A673 (cell line): ENCODE results near the gene OLFM4. TPM values are rescaled to one million over a fixed set of nuclear protein-coding genes. Genes with fewer than 3 reads are reported as not detected.

ENCODE experiments used
- BruUV-seq: library from RNA; stranded (reverse); fragments of 400-500 nt; replicated peaks from 2 replicates; lab custom pipeline; 2021; lab: Mats Ljungman, UMichigan
- CTCF ChIA-PET: fragments of 300-600 bp; sonication (Branson Sonifier 250); formaldehyde crosslinking; loops from one replicate; lab custom pipeline; 2022; ENCODE audit warnings: antibody characterized with exemption; lab: Charles Lee
- POLR2A ChIA-PET: fragments of 300-600 bp; sonication (Branson Sonifier 250); formaldehyde crosslinking; loops from one replicate; lab custom pipeline; 2022; ENCODE audit warnings: antibody characterized with exemption; ENCODE audit not compliant: low non-redundant PET; lab: Charles Lee
- DNase-seq: peaks from one replicate; pipeline ENCODE4 v3.0.0-alpha.2; 2015; ENCODE audit warnings: low spot score
- H3K27ac ChIP-seq: fragments of 200-600 bp; sonication (generic); 2 replicates; pipeline ENCODE4 v1.5.1; 2016; ENCODE audit warnings: mixed run types, low read depth, mild to moderate bottlenecking, mixed read lengths, antibody characterized with exemption, low read length; ENCODE audit not compliant: poor library complexity, severe bottlenecking
- H3K27me3 ChIP-seq: fragments of 200-600 bp; sonication (generic); replicated peaks from 2 replicates; pipeline ENCODE4 v1.6.1; 2017; ENCODE audit warnings: mixed run types, low read depth, mild to moderate bottlenecking, mixed read lengths, antibody characterized with exemption, low read length; ENCODE audit not compliant: insufficient read depth, poor library complexity
- H3K36me3 ChIP-seq: fragments of 200-600 bp; sonication (generic); 2 replicates; pipeline ENCODE4 v1.6.1; 2016; ENCODE audit warnings: mixed run types, mild to moderate bottlenecking, mixed read lengths, antibody characterized with exemption, low read length; ENCODE audit not compliant: insufficient read depth, poor library complexity, severe bottlenecking
- H3K4me1 ChIP-seq: fragments of 200-600 bp; sonication (generic); 2 replicates; pipeline ENCODE4 v1.6.1; 2017; ENCODE audit warnings: mixed run types, mild to moderate bottlenecking, mixed read lengths, antibody characterized with exemption, low read length; ENCODE audit not compliant: insufficient read depth, poor library complexity, severe bottlenecking
- H3K4me3 ChIP-seq: fragments of 200-600 bp; sonication (generic); 2 replicates; pipeline ENCODE4 v1.5.1; 2016; ENCODE audit warnings: low read depth, mixed run types, mild to moderate bottlenecking, mixed read lengths, low read length; ENCODE audit not compliant: poor library complexity, severe bottlenecking
- H3K9me3 ChIP-seq: fragments of 200-600 bp; sonication (generic); 2 replicates; pipeline ENCODE4 v1.6.1; 2016; ENCODE audit warnings: mixed run types, low read depth, mild to moderate bottlenecking, mixed read lengths, antibody characterized with exemption, low read length; ENCODE audit not compliant: poor library complexity, severe bottlenecking
- CTCF ChIP-seq: fragments of 300-800, 200-600 bp; sonication (generic); conservative IDR thresholded peaks from 2 replicates; pipeline ENCODE4 v1.5.1; 2017; ENCODE audit warnings: low read depth, mild to moderate bottlenecking, antibody characterized with exemption, low read length, moderate library complexity, mixed read lengths
- EZH2 ChIP-seq: fragments of 200-600 bp; sonication (generic); IDR thresholded peaks from 2 replicates; pipeline ENCODE4 v1.6.1; 2017; ENCODE audit warnings: borderline replicate concordance, low read depth, mild to moderate bottlenecking, mixed read lengths, antibody characterized with exemption, low read length; ENCODE audit not compliant: poor library complexity, severe bottlenecking
- intact Hi-C: fragments of 100-400 bp; cut with micrococcal nuclease; formaldehyde crosslinking; loops from one replicate; pipeline ENCODE4 v1.10.0; 2022; ENCODE audit not compliant: unreplicated experiment
- total RNA-seq: library from RNA; stranded (reverse); gene quantifications from 2 replicates; pipeline ENCODE4 v1.2.3, GENCODE V29; 2021

OLFM4 gene
- total RNA-seq, 1 experiment from 2014 or later: not detected

- no peaks in the 10 kb centered on the region for H3K9me3 ChIP-seq
- DNase-seq: no peak
- H3K4me3 ChIP-seq: no peak overlapping the region
- no peak overlapping the region for H3K27ac ChIP-seq
- no peaks in the 10 kb centered on the region for H3K27me3 ChIP-seq
- CTCF ChIA-PET: no interaction called here
- intact Hi-C loops: no loop called here
- H3K4me1 ChIP-seq: no peaks in the 10 kb centered on the region
- POLR2A ChIA-PET: no interaction called here
- H3K36me3 ChIP-seq: no peaks in the 10 kb centered on the region
- TF ChIP-seq CTCF (no peak), EZH2 (no peak)
- BruUV-seq: no TSS peak
Observed at GRCh38 chr13:53069800-53070199, 41.2 kb downstream of the OLFM4 start.

- H3K9me3 ChIP-seq: no peaks in the 10 kb centered on the region
- no TSS peak for BruUV-seq
- H3K36me3 ChIP-seq: no peaks in the 10 kb centered on the region
- TF ChIP-seq CTCF (no peak), EZH2 (no peak)
- intact Hi-C loops: no loop called here
- DNase-seq: no peak
- no peaks in the 10 kb centered on the region for H3K4me1 ChIP-seq
- ChIA-PET POLR2A (no interaction called here), CTCF (no interaction called here)
- H3K27me3 ChIP-seq: no peaks in the 10 kb centered on the region
- no peak overlapping the region for H3K4me3 ChIP-seq
- H3K27ac ChIP-seq: no peak overlapping the region
Observed at GRCh38 chr13:53073711-53074110, 45.1 kb downstream of the OLFM4 start.

GRCh38 chr13:53074114-53074513 lies 45.5 kb downstream of the OLFM4 start:
- intact Hi-C loops: no loop called here
- H3K4me1 ChIP-seq: no peaks in the 10 kb centered on the region
- H3K4me3 ChIP-seq: no peak overlapping the region
- ChIA-PET CTCF (no interaction called here), POLR2A (no interaction called here)
- no peaks in the 10 kb centered on the region for H3K9me3 ChIP-seq
- TF ChIP-seq CTCF (no peak), EZH2 (no peak)
- H3K27ac ChIP-seq: no peak overlapping the region
- no peaks in the 10 kb centered on the region for H3K36me3 ChIP-seq
- no peak for DNase-seq
- no peaks in the 10 kb centered on the region for H3K27me3 ChIP-seq
- no TSS peak for BruUV-seq
